K562 (cell line): Measurements from ENCODE around the gene SEMA5A. TPM values are rescaled to one million over a fixed set of nuclear protein-coding genes. Genes with fewer than 3 reads are reported as not detected.

Experiments used
- NFATC3 ChIP-seq: fragments of 450-650 bp; IDR thresholded peaks from 2 replicates; pipeline ENCODE4 v1.6.1; 2017; ENCODE audit warnings: mild to moderate bottlenecking
- RCOR1 ChIP-seq, 2 experiments: IDR thresholded peaks; 2 replicates each; pipeline ENCODE4 v1.6.1; 2012; ENCODE audit warnings: low read depth in 2 of 2, low read length in 2 of 2, borderline replicate concordance in 1 of 2, improper control_type of control experiment in 1 of 2
- SMARCC2 ChIP-seq: fragments of 450-650 bp; IDR thresholded peaks from 2 replicates; pipeline ENCODE4 v1.6.1; 2017; ENCODE audit warnings: antibody characterized with exemption, moderate library complexity, mild to moderate bottlenecking, low read depth
- ZKSCAN1 ChIP-seq: fragments of 150-350 bp; IDR thresholded peaks from 2 replicates; pipeline ENCODE4 v1.6.1; 2016; ENCODE audit warnings: low read depth, low read length
- ZNF764 ChIP-seq: fragments of 250-450 bp; sonication (Bioruptor Pico); IDR thresholded peaks from 2 replicates; pipeline ENCODE4 v1.4.0; 2020; ENCODE audit warnings: low read depth, mild to moderate bottlenecking, moderate library complexity
- polyA plus RNA-seq, 8 experiments: library from polyadenylated mRNA; depleted of rRNA in 4 of 8; stranded (reverse) in 5 of 8; unstranded in 3 of 8; fragments of >200 nt; fragmentation: Nextera tagmentation in 2 of 8; fragmentation: Illumina TruSeq in 1 of 8; extraction: Ambion mirVana in 2 of 8; extraction: Trizol in 1 of 8; gene quantifications; 2 replicates each; pipeline versions ENCODE4 v1.2.1 to v1.2.3, GENCODE V29; 2011 to 2014; ENCODE audit warnings: inconsistent platforms in 1 of 8, missing spikeins in 1 of 8
- total RNA-seq, 7 experiments: library from RNA; depleted of rRNA in 6 of 7; stranded (reverse); fragments of >200 nt in 6 of 7; fragmentation: Illumina TruSeq in 2 of 7; extraction: Trizol in 2 of 7; gene quantifications; 2 replicates each; pipeline versions ENCODE4 v1.2.1 to v1.2.3, GENCODE V29; 2011 to 2021; ENCODE audit warnings: low replicate concordance in 1 of 7
- TF ChIP-seq, protein P1 (sequence below): sonication (generic); formaldehyde crosslinking; IDR thresholded peaks from 2 replicates; pipeline ENCODE4 v1.8.1; 2023; ENCODE audit warnings: mild to moderate bottlenecking, missing genetic modification reagents, moderate library complexity
- TF ChIP-seq, protein P2 (sequence below), 2 experiments: fragments of 450-650 bp; IDR thresholded peaks; 2 replicates each; pipeline ENCODE4 v1.6.1; 2016
- TF ChIP-seq, protein P3 (sequence below): IDR thresholded peaks from 3 replicates; pipeline ENCODE4 v1.6.1; 2011; ENCODE audit warnings: borderline replicate concordance, mild to moderate bottlenecking, moderate library complexity; ENCODE audit not compliant: insufficient read length; ENCODE audit errors: extremely low read depth

The SEMA5A gene
- total and polyA plus RNA-seq, 9 of the 15 experiments (the other 6 are each of a cell fraction or from before 2014, with no cell fraction given) = 0.02 TPM; not detected in 8

DNA sequence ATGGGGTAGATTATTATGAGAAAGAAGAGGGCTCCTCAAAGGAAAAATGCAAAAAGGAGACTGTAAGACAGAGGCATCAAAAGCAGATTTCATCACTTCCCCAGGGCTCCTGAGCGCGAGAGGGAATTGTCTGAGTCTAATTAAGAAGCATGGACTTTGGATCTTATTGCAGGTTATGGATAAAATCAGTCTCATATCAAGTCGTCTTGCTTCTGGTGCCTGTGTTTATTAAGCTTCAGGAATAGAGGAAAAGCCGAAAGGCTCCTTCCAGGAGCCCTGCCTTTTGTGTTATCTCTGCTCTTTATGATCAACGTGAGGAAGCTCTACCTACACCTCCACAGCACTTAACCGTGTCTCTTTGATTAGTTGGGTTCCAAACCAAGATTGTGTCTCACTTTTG is 25.0 kb upstream of the SEMA5A start (continued):
- TF ChIP-seq, protein P1, sequence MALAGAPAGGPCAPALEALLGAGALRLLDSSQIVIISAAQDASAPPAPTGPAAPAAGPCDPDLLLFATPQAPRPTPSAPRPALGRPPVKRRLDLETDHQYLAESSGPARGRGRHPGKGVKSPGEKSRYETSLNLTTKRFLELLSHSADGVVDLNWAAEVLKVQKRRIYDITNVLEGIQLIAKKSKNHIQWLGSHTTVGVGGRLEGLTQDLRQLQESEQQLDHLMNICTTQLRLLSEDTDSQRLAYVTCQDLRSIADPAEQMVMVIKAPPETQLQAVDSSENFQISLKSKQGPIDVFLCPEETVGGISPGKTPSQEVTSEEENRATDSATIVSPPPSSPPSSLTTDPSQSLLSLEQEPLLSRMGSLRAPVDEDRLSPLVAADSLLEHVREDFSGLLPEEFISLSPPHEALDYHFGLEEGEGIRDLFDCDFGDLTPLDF = no peak
- no peak for TF ChIP-seq RCOR1 (IDR thresholded peaks at IDR 0.05; ENCODE audit: borderline replicate concordance in 1 of 2, low read depth in 2 of 2, low read length in 2 of 2)
- no peak for TF ChIP-seq SMARCC2
- no peak for TF ChIP-seq NFATC3
- TF ChIP-seq ZKSCAN1 = no peak
- TF ChIP-seq ZNF764 (CRISPR knock-in tag) = no peak
- TF ChIP-seq, protein P2, sequence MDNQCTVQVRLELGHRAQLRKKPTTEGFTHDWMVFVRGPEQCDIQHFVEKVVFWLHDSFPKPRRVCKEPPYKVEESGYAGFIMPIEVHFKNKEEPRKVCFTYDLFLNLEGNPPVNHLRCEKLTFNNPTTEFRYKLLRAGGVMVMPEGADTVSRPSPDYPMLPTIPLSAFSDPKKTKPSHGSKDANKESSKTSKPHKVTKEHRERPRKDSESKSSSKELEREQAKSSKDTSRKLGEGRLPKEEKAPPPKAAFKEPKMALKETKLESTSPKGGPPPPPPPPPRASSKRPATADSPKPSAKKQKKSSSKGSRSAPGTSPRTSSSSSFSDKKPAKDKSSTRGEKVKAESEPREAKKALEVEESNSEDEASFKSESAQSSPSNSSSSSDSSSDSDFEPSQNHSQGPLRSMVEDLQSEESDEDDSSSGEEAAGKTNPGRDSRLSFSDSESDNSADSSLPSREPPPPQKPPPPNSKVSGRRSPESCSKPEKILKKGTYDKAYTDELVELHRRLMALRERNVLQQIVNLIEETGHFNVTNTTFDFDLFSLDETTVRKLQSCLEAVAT (IDR thresholded peaks at IDR 0.05) = no peak
- TF ChIP-seq, protein P3, sequence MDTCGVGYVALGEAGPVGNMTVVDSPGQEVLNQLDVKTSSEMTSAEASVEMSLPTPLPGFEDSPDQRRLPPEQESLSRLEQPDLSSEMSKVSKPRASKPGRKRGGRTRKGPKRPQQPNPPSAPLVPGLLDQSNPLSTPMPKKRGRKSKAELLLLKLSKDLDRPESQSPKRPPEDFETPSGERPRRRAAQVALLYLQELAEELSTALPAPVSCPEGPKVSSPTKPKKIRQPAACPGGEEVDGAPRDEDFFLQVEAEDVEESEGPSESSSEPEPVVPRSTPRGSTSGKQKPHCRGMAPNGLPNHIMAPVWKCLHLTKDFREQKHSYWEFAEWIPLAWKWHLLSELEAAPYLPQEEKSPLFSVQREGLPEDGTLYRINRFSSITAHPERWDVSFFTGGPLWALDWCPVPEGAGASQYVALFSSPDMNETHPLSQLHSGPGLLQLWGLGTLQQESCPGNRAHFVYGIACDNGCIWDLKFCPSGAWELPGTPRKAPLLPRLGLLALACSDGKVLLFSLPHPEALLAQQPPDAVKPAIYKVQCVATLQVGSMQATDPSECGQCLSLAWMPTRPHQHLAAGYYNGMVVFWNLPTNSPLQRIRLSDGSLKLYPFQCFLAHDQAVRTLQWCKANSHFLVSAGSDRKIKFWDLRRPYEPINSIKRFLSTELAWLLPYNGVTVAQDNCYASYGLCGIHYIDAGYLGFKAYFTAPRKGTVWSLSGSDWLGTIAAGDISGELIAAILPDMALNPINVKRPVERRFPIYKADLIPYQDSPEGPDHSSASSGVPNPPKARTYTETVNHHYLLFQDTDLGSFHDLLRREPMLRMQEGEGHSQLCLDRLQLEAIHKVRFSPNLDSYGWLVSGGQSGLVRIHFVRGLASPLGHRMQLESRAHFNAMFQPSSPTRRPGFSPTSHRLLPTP = no peak
